HEK293T (cell line): ENCODE measurements around the gene FAM180A.

Source experiments
- CTCF ChIA-PET: fragments of 350-600 bp; formaldehyde crosslinking; extraction: SDS; loops from one replicate; lab custom pipeline; 2021; ENCODE audit warnings: antibody characterized with exemption, inconsistent platforms; lab: Yijun Ruan, JAX
- POLR2A ChIA-PET: fragments of 350-600 bp; formaldehyde crosslinking; extraction: SDS; loops from one replicate; lab custom pipeline; 2020; ENCODE audit warnings: antibody characterized with exemption, inconsistent platforms; lab: Yijun Ruan, JAX
- DNase-seq: peaks from one replicate; pipeline ENCODE4 v3.0.0; 2012; ENCODE audit warnings: mixed read lengths; ENCODE audit errors: extremely low spot score
- ARNT ChIP-seq: fragments of 450-650 bp; IDR thresholded peaks from 2 replicates; pipeline ENCODE4 v1.6.1; 2017; ENCODE audit warnings: mild to moderate bottlenecking
- BHLHE40 ChIP-seq: fragments of 450-650 bp; IDR thresholded peaks from 2 replicates; pipeline ENCODE4 v1.6.1; 2016; ENCODE audit warnings: mild to moderate bottlenecking, moderate library complexity, borderline replicate concordance
- CTBP1 ChIP-seq: fragments of 450-650 bp; IDR thresholded peaks from 2 replicates; pipeline ENCODE4 v1.6.1; 2016; ENCODE audit warnings: borderline replicate concordance
- ELF4 ChIP-seq: fragments of 450-650 bp; IDR thresholded peaks from 2 replicates; pipeline ENCODE4 v1.6.1; 2017; ENCODE audit warnings: antibody characterized with exemption
- FOXA1 ChIP-seq: fragments of 450-650 bp; IDR thresholded peaks from 2 replicates; pipeline ENCODE4 v1.6.1; 2016; ENCODE audit warnings: mild to moderate bottlenecking
- FOXK2 ChIP-seq: fragments of 450-650 bp; IDR thresholded peaks from 2 replicates; pipeline ENCODE4 v1.6.1; 2016; ENCODE audit warnings: mild to moderate bottlenecking
- FOXM1 ChIP-seq: fragments of 450-650 bp; IDR thresholded peaks from 2 replicates; pipeline ENCODE4 v1.6.1; 2017; ENCODE audit warnings: mild to moderate bottlenecking, borderline replicate concordance
- HDGF ChIP-seq: fragments of 450-650 bp; IDR thresholded peaks from 2 replicates; pipeline ENCODE4 v1.6.1; 2017; ENCODE audit warnings: antibody characterized with exemption, borderline replicate concordance
- L3MBTL2 ChIP-seq: fragments of 450-650 bp; conservative IDR thresholded peaks from 2 replicates; pipeline ENCODE4 v1.6.1; 2016; ENCODE audit warnings: mild to moderate bottlenecking
- LEF1 ChIP-seq: fragments of 450-650 bp; IDR thresholded peaks from 2 replicates; pipeline ENCODE4 v1.6.1; 2017; ENCODE audit warnings: mild to moderate bottlenecking, borderline replicate concordance
- NFRKB ChIP-seq: fragments of 450-650 bp; IDR thresholded peaks from 2 replicates; pipeline ENCODE4 v1.6.1; 2016; ENCODE audit warnings: mild to moderate bottlenecking, moderate library complexity
- PKNOX1 ChIP-seq: fragments of 450-650 bp; IDR thresholded peaks from 2 replicates; pipeline ENCODE4 v1.6.1; 2016
- SP1 ChIP-seq: fragments of 450-650 bp; IDR thresholded peaks from 2 replicates; pipeline ENCODE4 v1.6.1; 2017
- SUZ12 ChIP-seq: fragments of 450-650 bp; IDR thresholded peaks from 2 replicates; pipeline ENCODE4 v1.6.1; 2016; ENCODE audit warnings: mild to moderate bottlenecking
- TARDBP ChIP-seq: fragments of 450-650 bp; IDR thresholded peaks from 2 replicates; pipeline ENCODE4 v1.6.1; 2016
- ZNF384 ChIP-seq: fragments of 450-650 bp; IDR thresholded peaks from 2 replicates; pipeline ENCODE4 v1.6.1; 2016

Gene FAM180A

GRCh38 chr7:135770139-135770710, 21.6 kb upstream of the FAM180A start:
- ChIA-PET POLR2A (no interaction called here), CTCF (no interaction called here)
- no peak for DNase-seq
- no peak for TF ChIP-seq TARDBP
- no peak for TF ChIP-seq FOXM1
- TF ChIP-seq SUZ12, result no peak
- no peak for TF ChIP-seq ELF4
- TF ChIP-seq ARNT, result no peak
- no peak for TF ChIP-seq LEF1
- TF ChIP-seq L3MBTL2, result no peak
- TF ChIP-seq SP1, result no peak
- TF ChIP-seq PKNOX1, result no peak
- TF ChIP-seq CTBP1, result no peak
- no peak for TF ChIP-seq FOXA1
- no peak for TF ChIP-seq ZNF384

GRCh38 chr7:135769005-135769802, 20.6 kb upstream of the FAM180A start:
- DNase-seq, result no peak
- CTCF ChIA-PET, result no interaction called here
- POLR2A ChIA-PET, result no interaction called here
- TF ChIP-seq SP1 (no peak), NFRKB (no peak), BHLHE40 (no peak), FOXK2 (no peak), TARDBP (no peak), ZNF384 (no peak)

- no peak for TF ChIP-seq FOXM1
- TF ChIP-seq NFRKB, result no peak
- TF ChIP-seq L3MBTL2, result no peak
- TF ChIP-seq CTBP1, result no peak
- no peak for TF ChIP-seq ARNT
- no peak for TF ChIP-seq SP1
- TF ChIP-seq TARDBP, result no peak
- TF ChIP-seq FOXA1, result no peak
- TF ChIP-seq ZNF384, result no peak
- TF ChIP-seq LEF1, result no peak
- no peak for TF ChIP-seq ELF4
- no peak for TF ChIP-seq PKNOX1
- no peak for TF ChIP-seq HDGF
- no peak for TF ChIP-seq FOXK2
- TF ChIP-seq SUZ12, result no peak
- TF ChIP-seq BHLHE40, result no peak
- POLR2A ChIA-PET, result no interaction called here
These were observed 19.9 kb upstream of the FAM180A start for GRCh38 chr7:135768467-135768866.

GRCh38 chr7:135768064-135768463, 19.5 kb upstream of the FAM180A start:
- POLR2A ChIA-PET, result no interaction called here
- TF ChIP-seq FOXM1 (no peak), L3MBTL2 (no peak), NFRKB (no peak), TARDBP (no peak), ELF4 (no peak), SP1 (no peak), ZNF384 (no peak), BHLHE40 (no peak), PKNOX1 (no peak), CTBP1 (no peak), FOXK2 (no peak), LEF1 (no peak), HDGF (no peak), ARNT (no peak), SUZ12 (no peak), FOXA1 (no peak)
- CTCF ChIA-PET, result interaction anchor here (0.7 to 1.4 kb wide), 2 partner anchors 9 to 105 kb away, joined by 3 to 4 read pairs; partner anchors contain the start of gene STMP1
- DNase-seq, result no peak

More at GRCh38 chr7:135768467-135768866, 19.9 kb upstream of the FAM180A start:
- DNase-seq, result no peak
- CTCF ChIA-PET, result interaction anchor here (0.7 to 1.4 kb wide), 2 partner anchors 8 to 106 kb away, joined by 3 to 4 read pairs; partner anchors contain the start of gene STMP1

GRCh38 chr7:135763261-135763660, 14.6 kb upstream of the FAM180A start:
- DNase-seq, result no peak
- ChIA-PET POLR2A (no interaction called here), CTCF (interaction anchor here (0.6 kb wide), 1 partner anchor 286 kb away, joined by 3 read pairs; no protein-coding TSS in a partner anchor)
- TF ChIP-seq ELF4, result no peak

GRCh38 chr7:135761751-135762488, 13.3 kb upstream of the FAM180A start:
- ChIA-PET POLR2A (no interaction called here), CTCF (no interaction called here)
- TF ChIP-seq LEF1 (no peak), PKNOX1 (no peak), SUZ12 (no peak), ELF4 (no peak), ZNF384 (no peak), TARDBP (no peak), FOXK2 (no peak), FOXM1 (no peak), ARNT (no peak), FOXA1 (no peak), NFRKB (no peak), L3MBTL2 (no peak), SP1 (no peak), BHLHE40 (no peak), HDGF (no peak), CTBP1 (no peak)
- DNase-seq, result no peak
